Activated CD8-positive, alpha-beta memory T cell treated with anti-CD3 and anti-CD28 coated beads, Interleukin-2, amount 50 U/mL, for 24 hours (primary cell): ENCODE measurements around the gene CHRNB1.

Experiments used
- DNase-seq: peaks from one replicate; pipeline ENCODE4 v3.0.0-alpha.2; 2020; ENCODE audit errors: extremely low read depth

CHRNB1 gene

GRCh38 chr17:7444682-7445618, at the start of gene CHRNB1:
Gene CHRNB1 (plus strand): TSS chr17:7445061. CDS start chr17:7445128, 67 bp downstream.
- no peak for DNase-seq

- DNase-seq, result no peak
These were observed 48.7 kb upstream of the CHRNB1 start for GRCh38 chr17:7396147-7396546.

- no peak for DNase-seq
These were observed 46.2 kb upstream of the CHRNB1 start for GRCh38 chr17:7398612-7399011.

- DNase-seq, result no peak
These were observed 41.7 kb upstream of the CHRNB1 start for GRCh38 chr17:7403043-7403726.

GRCh38 chr17:7403727-7403976, 41.2 kb upstream of the CHRNB1 start:
- DNase-seq, result no peak

GRCh38 chr17:7403977-7404736, 40.7 kb upstream of the CHRNB1 start, which contains the start of gene TMEM256:
Gene TMEM256 (minus strand): TSS chr17:7404097. CDS start chr17:7404084, 13 bp downstream.
- peak; percentile 92 for DNase-seq

GRCh38 chr17:7404737-7405349, 40.0 kb upstream of the CHRNB1 start:
- DNase-seq, result peak; percentile 9

- DNase-seq, result no peak
These were observed 39.3 kb upstream of the CHRNB1 start for GRCh38 chr17:7405350-7406234.

- no peak for DNase-seq
These were observed 38.5 kb upstream of the CHRNB1 start for GRCh38 chr17:7406235-7406825.

- DNase-seq, result no peak
These were observed 37.8 kb upstream of the CHRNB1 start for GRCh38 chr17:7407082-7407481.

GRCh38 chr17:7407485-7408251, 37.2 kb upstream of the CHRNB1 start, which contains the start of gene NLGN2:
Gene NLGN2 (plus strand): TSS chr17:7407845. CDS start chr17:7408256, 411 bp downstream.
- no peak for DNase-seq

- no peak for DNase-seq
These were observed 36.6 kb upstream of the CHRNB1 start for GRCh38 chr17:7408252-7408727.

- DNase-seq, result no peak
These were observed 36.0 kb upstream of the CHRNB1 start for GRCh38 chr17:7408863-7409262.

GRCh38 chr17:7409716-7410115, 35.1 kb upstream of the CHRNB1 start:
- DNase-seq, result no peak

- no peak for DNase-seq
These were observed 34.0 kb upstream of the CHRNB1 start for GRCh38 chr17:7410634-7411426.

- DNase-seq, result no peak
These were observed 33.5 kb upstream of the CHRNB1 start for GRCh38 chr17:7411427-7411750.

GRCh38 chr17:7413346-7413985, 31.4 kb upstream of the CHRNB1 start:
- no peak for DNase-seq

- DNase-seq, result no peak
These were observed 30.0 kb upstream of the CHRNB1 start for GRCh38 chr17:7414837-7415236.
